KMS-11 (cell line): ENCODE data around the gene TMEM151A.

ENCODE experiments used
- H2AFZ ChIP-seq: fragments of 200-600 bp; sonication (generic); 2 replicates; pipeline ENCODE4 v1.6.1; 2016; ENCODE audit warnings: antibody characterized with exemption, mixed run types, low read depth
- H3K27ac ChIP-seq: fragments of 200-600 bp; sonication (generic); 2 replicates; pipeline ENCODE4 v1.6.1; 2016; ENCODE audit warnings: mild to moderate bottlenecking, mixed run types
- H3K27me3 ChIP-seq: fragments of 200-600 bp; sonication (generic); 2 replicates; pipeline ENCODE4 v1.6.1; 2017; ENCODE audit warnings: mild to moderate bottlenecking, low read depth, mixed run types, moderate library complexity; ENCODE audit not compliant: insufficient read depth
- H3K36me3 ChIP-seq: fragments of 200-600 bp; sonication (generic); 2 replicates; pipeline ENCODE4 v1.6.1; 2017; ENCODE audit warnings: mild to moderate bottlenecking, mixed run types; ENCODE audit not compliant: insufficient read depth
- H3K4me1 ChIP-seq: fragments of 200-600 bp; sonication (generic); 2 replicates; pipeline ENCODE4 v1.6.1; 2016; ENCODE audit warnings: mild to moderate bottlenecking, low read depth, mixed run types; ENCODE audit not compliant: poor library complexity, severe bottlenecking
- H3K4me2 ChIP-seq: fragments of 200-600 bp; sonication (generic); 2 replicates; pipeline ENCODE4 v1.7.0; 2016; ENCODE audit warnings: mild to moderate bottlenecking, mixed run types
- H3K4me3 ChIP-seq: fragments of 200-600 bp; sonication (generic); IDR thresholded peaks from 2 replicates; pipeline ENCODE4 v1.6.1; 2017; ENCODE audit warnings: low read depth, low read length, mixed read lengths; ENCODE audit not compliant: insufficient read depth
- H3K79me2 ChIP-seq: fragments of 200-600 bp; sonication (generic); 2 replicates; pipeline ENCODE4 v1.6.1; 2016; ENCODE audit warnings: low read depth, mixed run types; ENCODE audit not compliant: insufficient read depth
- H3K9ac ChIP-seq: fragments of 200-600 bp; sonication (generic); 2 replicates; pipeline ENCODE4 v1.6.1; 2016; ENCODE audit warnings: mild to moderate bottlenecking, mixed run types
- H4K20me1 ChIP-seq: fragments of 200-600 bp; sonication (generic); 2 replicates; pipeline ENCODE4 v1.6.1; 2016; ENCODE audit warnings: mild to moderate bottlenecking, mixed run types; ENCODE audit not compliant: insufficient read depth
- TF ChIP-seq, protein P1 (sequence below): fragments of 200-600 bp; sonication (generic); conservative IDR thresholded peaks from 2 replicates; pipeline ENCODE4 v1.6.1; 2017; ENCODE audit warnings: low read depth, mild to moderate bottlenecking, antibody characterized with exemption, low read length, moderate library complexity, mixed read lengths

Gene TMEM151A

DNA sequence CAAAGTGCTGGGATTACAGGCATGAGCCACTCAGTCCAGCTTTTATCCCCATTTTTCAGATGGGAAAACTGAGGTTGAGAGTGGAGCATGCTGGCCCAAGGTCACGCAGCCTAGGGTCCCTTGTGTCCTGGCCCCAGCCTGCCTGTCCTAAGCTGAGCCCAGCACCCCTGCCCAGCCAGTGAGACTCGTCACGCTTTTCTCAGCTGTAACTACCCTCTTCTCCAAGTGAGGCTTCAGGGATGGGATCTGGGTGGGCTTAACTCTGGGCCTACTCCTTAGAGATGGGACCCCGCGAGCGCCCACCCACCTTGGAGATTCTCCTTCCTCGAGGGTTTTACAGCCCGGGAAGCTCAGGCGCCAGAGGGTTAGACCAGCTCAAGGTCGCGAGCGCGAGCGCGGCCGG, 390 bp upstream of the TMEM151A start:
- H3K4me2 ChIP-seq: no peak overlapping the region
- no peak overlapping the region for H3K27ac ChIP-seq
- no peak overlapping the region for H2AFZ ChIP-seq
- H3K9ac ChIP-seq: no peak overlapping the region
- H3K36me3 ChIP-seq: no peaks in the 10 kb centered on the region
- TF ChIP-seq, protein P1, sequence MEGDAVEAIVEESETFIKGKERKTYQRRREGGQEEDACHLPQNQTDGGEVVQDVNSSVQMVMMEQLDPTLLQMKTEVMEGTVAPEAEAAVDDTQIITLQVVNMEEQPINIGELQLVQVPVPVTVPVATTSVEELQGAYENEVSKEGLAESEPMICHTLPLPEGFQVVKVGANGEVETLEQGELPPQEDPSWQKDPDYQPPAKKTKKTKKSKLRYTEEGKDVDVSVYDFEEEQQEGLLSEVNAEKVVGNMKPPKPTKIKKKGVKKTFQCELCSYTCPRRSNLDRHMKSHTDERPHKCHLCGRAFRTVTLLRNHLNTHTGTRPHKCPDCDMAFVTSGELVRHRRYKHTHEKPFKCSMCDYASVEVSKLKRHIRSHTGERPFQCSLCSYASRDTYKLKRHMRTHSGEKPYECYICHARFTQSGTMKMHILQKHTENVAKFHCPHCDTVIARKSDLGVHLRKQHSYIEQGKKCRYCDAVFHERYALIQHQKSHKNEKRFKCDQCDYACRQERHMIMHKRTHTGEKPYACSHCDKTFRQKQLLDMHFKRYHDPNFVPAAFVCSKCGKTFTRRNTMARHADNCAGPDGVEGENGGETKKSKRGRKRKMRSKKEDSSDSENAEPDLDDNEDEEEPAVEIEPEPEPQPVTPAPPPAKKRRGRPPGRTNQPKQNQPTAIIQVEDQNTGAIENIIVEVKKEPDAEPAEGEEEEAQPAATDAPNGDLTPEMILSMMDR: no peak
- peaks cover 16% of the 10 kb centered on the region for H3K4me1 ChIP-seq
- H4K20me1 ChIP-seq: no peaks in the 10 kb centered on the region
- H3K4me3 ChIP-seq: no peak overlapping the region
- H3K27me3 ChIP-seq: peaks cover 14% of the 10 kb centered on the region
- peaks cover 8% of the 10 kb centered on the region; the same call in 1 of the 2 replicates for H3K79me2 ChIP-seq

DNA sequence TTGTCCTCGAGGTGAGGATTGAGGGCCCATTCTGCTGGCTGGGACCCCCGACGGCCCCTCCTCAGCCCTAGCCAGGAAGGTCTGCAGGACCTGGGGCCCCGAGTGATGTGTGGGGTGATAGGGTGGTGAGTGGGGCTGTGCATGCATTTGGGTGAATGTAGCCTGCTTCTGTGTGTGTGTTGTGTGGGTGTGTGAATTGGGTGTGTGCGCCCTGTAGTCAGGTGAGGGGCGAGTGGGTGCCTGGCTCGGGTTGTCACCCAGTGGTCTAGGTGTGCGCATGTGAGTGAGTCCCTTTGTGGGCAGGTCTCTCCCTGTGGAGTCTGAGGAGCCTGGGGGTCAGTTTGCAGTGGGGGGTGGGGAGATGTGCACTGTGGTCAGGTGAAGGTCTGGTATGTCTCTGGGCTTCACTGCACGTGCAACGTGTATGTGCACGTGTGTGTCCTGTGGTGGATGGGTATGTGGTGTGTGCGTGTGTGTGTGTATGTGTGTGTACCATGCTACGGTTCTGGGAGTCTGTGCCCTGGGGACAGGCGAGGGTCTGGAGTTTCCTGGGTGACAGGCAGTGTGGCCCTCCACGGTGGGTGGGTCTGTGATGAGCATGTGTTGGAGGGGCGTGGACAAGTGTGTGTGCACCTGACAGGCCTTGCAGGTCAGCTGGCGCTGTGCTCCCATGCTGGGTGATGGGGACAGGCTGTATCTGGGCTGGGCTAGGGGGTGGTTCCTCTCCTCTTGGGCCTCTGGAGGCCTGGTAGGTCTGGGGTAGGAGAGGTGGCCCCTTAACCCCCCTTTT, 1.0 kb downstream of the TMEM151A start:
- Histone ChIP-seq H3K4me1 (peaks cover 16% of the 10 kb centered on the region), H4K20me1 (no peaks in the 10 kb centered on the region), H3K36me3 (no peaks in the 10 kb centered on the region), H3K9ac (no peak overlapping the region), H3K4me3 (no peak overlapping the region), H3K27ac (no peak overlapping the region), H2AFZ (no peak overlapping the region), H3K79me2 (peaks cover 8% of the 10 kb centered on the region; the same call in 1 of the 2 replicates), H3K27me3 (peaks cover 28% of the 10 kb centered on the region), H3K4me2 (no peak overlapping the region)
- TF ChIP-seq, protein P1: no peak

DNA sequence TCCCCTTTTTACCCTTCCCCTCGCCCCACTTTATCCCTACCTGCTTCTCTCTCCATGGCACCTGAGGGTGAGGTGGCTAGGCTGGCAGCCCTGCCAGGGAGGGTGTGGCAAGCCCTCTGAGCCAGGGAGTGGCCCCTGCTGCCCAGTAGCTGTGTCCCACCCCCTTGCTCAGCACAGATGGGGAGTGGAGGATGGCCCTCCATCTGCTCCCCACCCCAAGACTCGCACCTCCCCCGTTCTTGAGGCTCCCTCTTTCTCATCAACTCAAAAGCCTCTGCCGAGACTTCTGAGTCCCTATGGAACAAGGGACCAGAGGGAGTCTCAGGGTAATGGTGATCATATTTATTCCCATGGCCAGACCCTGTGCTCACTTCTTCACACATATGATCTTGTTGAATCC, 1.7 kb downstream of the TMEM151A start:
- Histone ChIP-seq H3K4me2 (no peak overlapping the region), H4K20me1 (no peaks in the 10 kb centered on the region), H3K4me1 (peaks cover 11% of the 10 kb centered on the region), H2AFZ (no peak overlapping the region), H3K27me3 (peaks cover 34% of the 10 kb centered on the region), H3K79me2 (peaks cover 1% of the 10 kb centered on the region; the same call in 1 of the 2 replicates), H3K27ac (no peak overlapping the region), H3K36me3 (no peaks in the 10 kb centered on the region), H3K9ac (no peak overlapping the region), H3K4me3 (no peak overlapping the region)
- TF ChIP-seq, protein P1: no peak

DNA sequence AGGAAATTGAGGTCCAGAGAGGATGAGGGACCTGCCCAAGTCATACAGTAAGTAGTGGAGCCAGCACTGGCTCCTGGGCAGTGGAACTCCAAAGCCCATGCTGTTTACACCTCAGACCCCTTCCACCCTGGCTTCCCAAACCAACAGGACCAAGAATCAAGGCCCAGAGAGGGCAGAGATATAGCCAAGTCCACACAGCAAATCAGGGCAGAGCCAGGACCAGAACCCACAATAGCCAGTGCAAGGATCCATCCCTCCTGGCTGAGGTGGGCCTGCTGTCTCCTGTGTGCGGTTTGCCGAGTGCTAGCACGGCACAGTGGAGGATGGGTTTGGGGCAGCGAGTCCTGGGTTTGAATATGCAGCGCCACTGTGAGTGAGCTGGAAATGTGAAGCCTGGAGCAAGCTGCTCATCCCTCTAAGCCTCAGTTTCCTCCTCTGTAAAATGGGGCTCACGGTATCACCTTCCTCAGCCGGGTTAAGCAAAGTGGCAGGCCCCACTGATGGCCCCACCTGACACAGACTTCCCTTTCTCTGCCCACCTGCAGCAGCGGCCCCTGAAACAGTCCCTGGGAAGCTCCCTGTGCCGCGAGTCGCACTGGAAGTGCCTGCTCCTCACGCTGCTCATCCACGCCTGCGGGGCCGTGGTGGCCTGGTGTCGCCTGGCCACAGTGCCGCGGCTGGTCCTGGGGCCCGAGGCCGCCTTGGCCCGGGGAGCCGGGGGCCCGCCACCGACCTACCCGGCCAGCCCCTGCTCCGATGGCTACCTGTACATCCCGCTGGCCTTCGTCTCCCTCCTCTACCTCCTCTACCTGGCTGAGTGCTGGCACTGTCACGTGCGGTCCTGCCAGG, 2.3 kb downstream of the TMEM151A start:
- peaks cover 35% of the 10 kb centered on the region for H3K27me3 ChIP-seq
- H2AFZ ChIP-seq: no peak overlapping the region
- H3K27ac ChIP-seq: no peak overlapping the region
- H3K4me2 ChIP-seq: no peak overlapping the region
- no peaks in the 10 kb centered on the region for H4K20me1 ChIP-seq
- TF ChIP-seq, protein P1: no peak
- H3K9ac ChIP-seq: no peak overlapping the region
- peaks cover 10% of the 10 kb centered on the region for H3K4me1 ChIP-seq
- H3K4me3 ChIP-seq: no peak overlapping the region
- no peaks in the 10 kb centered on the region for H3K79me2 ChIP-seq
- no peaks in the 10 kb centered on the region for H3K36me3 ChIP-seq
